Measurements from ENCODE around the gene DBH. TPM values are rescaled to one million over a fixed set of nuclear protein-coding genes. Genes with fewer than 3 reads are reported as not detected.

DBH gene
- total RNA-seq, 1 experiment from 2014 or later = not detected

DNA sequence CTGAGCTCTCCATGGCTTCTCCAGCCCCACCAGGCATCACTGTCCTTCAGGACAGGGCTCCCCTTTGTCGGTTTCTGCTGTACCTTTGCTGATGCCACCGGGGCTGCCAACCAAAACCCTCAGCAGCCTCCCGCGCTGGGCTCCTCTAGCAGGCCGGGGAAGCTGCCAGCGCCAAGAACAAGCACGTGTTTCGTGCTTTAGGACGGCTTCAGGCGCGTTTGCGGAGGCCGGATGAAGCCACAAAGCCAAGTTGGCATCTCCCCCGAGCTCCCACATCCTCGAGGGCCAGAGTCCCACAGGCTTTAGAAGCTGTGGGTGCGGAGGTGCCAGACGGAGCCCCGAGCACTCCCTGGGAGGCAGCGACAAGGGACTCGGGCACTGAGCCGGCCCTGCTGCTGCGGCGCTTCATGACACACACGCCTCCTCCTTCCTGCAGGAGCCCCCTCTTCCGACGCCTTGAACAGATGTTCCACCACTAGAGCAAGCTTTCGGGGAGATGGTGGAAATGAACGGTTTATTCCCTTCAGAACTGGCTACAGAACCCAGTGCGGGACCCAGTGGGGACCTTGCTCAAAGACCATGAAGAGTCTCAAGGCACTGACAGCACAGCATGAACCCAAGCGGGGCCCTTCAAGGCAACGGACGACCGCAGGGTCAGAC is 65.3 kb downstream of the DBH start:
- no peak for DNase-seq (ENCODE audit: low spot score)

DNA sequence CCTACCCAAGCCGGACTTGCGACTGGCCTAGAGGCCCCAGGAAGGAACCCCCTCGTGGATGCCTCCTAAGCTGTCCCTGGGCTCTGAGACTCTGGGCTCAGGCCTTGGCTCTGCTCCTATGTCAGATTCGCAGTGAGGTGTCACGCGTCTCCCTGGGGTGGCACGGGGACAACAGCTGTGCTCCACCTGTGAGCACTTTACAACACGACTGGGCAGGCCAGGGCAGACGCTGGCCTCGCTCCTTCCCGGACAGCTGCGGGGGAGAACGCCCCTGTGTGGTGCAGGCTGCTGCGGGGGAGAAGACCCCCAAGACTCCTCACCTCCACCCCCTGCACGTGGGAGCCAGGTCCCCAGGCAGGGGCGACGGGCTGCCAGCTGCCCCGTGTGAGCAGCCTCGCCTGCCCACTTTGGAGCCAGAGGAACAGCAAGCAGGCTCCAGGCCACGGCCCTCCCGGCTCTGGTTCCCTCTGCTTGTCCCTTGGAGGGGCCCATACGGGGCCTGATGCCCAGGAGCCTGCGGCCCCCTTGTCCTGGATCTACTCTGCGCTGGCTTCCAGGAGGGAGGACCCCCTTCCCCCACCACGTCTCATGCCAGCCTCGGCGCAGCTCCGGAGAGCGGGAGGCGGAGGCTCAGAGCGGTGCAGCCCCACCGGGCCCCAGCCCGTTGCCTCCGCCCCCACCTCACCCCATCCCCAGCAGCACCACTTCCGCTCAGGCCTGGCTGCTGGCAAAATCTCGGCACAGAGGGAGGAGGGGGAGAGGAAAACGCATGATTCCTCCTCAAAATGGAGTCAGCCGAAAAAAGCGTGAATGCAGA is 66.0 kb downstream of the DBH start:
- no peak for DNase-seq (ENCODE audit: low spot score)

DNA sequence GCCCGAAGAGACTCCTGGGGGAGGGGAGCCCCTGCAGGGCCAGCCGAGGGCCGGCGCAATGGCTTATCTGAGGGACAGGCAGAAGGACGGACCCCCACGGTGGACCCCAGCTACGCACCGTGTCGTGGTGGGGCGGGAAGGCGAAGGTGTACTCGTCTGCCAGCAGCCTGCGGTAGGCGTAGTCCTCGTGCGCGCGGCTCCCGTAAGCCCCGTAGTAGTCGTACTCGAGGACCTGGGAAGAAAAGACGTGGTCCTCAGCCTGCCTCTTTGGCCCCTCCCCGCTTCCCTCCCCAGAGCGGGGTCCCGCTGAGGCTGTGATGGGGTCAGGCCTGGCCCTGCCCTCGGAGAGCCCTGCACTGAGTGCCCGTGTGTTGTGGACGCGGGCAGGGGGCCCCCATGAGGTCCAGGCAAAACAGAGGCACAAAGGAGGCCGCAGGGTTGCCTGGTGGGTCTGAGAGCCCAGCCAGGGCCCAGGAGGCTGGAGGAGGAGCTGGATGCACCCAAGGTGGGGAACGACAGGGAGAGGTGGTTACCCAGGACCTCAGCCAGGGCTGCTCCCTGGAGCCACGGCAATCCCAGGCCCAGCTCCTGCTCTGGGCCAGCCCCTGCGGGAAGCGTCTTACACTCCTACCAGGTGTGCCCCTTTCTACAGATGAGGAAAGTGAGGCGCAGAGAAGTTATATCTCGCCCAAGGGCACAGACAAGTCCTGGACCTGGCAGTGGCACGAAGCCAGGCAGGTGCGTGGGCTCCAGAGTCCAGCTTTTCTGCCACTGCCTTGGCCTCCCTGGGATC is 66.8 kb downstream of the DBH start:
- DNase-seq (ENCODE audit: low spot score) = no peak

DNA sequence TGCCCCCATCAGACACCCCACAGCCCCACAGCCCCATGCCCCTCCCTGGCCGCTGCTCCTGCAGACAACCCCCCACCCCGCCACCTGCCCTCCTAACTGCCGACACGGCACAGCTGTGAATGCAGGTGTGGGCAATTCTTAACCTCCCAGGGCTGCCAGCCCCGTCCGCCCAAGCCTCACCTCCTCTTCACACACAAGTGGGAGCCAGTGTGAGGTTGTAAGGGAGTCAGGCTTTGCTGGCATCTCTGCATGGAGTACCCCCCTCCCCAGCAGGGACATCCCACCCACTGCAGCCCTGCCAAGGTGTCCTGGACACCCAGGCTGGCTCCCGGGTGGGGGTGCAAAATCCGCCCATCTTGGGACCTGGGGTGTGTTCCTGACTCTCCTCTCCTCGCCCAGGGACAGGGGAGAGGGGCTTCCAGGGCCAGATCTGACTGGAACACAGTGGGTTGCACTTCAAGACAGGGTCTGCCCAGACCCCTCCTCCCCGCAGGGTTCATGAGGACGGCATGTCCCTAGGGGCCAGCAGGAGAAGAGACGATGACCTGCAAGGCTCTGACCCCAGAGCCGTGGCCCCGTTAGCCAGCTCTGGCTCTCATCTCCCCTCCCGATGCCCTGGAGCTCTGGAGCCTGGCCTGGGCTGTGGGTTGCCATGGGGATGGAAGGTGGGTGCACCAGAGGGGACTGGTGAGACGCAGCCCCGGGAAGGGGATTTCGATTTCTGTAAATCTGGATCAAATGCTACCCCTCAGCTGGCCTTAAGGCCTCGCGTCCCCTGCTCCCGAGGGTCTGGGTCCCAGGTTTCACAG is 67.6 kb downstream of the DBH start:
- DNase-seq (ENCODE audit: low spot score) = no peak

DNA sequence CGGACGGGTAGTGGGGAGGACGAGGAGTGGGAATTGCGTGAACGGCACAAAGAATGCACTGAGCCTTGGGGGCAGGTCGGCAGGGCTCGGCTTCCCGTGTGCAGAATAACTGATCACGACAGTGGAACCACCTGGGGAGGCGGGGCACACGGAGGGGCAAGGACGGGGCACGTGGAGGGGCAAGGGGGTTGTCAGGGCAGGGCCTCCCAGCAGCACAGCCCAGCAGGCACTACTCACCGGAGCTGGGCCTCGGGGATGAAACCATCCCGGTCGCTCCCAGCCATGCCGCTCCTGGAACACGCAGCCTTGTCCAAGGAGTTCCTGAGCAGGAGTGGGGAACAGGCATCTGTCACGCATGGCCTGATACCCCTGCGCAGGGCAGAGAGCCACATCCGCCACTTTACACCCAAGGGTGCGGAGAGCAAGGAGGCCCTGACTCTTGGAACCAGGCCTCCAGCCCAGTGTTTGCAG is 68.6 kb downstream of the DBH start:
- DNase-seq (ENCODE audit: low spot score) = no peak

DNA sequence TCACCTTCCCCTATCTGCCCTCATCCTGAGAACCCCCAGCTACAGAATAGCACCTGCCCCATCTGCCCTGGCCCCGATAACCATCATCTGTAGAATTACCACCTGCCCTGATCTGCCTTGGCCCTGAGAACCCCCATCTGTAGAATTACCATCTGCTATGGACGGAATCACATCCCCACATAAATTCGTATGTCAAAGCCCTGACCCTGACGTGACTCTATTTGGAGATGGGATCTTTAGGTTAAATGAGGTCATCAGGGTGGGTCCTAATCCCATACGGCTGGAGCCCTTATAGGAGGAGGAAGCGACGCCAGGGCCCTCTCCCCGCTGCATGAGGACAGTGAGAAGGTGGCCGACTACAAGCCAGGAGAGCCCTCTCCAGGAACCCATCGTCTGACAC is 69.4 kb downstream of the DBH start:
- DNase-seq (ENCODE audit: low spot score) = no peak

DNA sequence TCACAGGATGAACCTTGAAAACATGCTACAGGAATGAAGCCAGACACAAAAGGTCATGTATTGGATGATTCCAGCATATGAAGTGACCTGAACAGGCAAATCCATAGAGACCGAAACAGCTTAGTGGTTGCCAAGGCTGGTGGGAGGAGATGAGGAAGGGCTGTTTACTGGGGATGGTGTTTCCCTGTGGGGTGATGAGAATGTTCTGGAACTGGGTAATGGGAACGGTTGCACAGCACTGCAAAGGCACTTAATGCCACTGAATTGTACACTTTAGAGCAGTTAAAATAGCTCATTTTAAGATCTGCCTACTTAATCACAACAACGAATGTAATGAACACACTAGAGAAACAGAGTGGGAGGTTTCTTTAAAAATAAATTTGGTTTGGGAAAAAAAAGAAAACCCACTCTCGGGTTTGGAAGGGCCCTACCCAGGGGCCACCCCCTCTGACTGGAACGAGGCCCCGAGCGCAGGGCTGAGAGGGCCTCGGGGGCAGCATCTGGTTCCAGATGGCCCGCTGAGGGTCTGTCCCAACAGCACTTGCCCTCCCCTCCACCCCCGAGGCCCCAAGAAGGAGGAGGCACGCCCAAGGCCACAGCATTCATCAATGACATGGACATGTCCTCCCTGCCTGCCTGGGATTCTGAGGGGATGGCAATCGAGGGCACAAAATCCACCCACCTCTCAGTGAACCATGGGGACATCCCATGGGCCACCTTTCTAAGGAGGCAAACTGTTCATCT is 70.3 kb downstream of the DBH start:
- no peak for DNase-seq (ENCODE audit: low spot score)

DNA sequence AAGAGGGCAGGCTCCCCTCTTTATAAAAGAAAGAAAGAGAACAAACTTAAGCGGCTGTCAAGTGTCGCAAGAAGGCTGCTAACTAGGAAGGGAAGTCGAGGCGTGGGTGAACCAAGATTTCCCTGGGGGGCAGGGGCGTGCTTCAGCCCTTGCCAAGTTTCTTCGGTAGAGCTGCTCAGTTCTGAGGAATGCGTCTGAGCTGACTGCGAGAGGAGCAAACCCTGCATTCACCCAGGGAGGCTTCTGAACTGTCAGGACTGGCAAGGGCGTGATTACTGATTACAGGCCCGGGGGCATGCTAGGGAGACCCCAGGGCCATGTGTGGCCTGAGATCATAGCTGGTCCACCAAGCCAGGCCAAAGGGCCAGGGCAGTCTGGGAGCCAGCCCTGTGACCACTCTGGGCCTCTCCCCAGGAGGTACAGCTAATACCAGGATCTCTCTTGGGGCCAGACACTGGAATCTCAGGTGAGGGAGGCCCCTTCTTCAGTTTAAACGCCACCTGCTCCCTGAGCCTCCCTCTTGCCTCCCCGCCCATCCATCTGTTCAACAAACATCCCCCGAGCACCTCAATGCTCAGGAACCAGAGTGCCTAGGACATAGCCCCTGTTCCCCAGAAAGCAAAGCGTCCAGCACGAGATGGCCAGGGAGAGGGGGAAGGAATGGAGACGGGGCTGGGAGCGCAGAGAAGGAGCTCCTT is 71.1 kb downstream of the DBH start:
- no peak for DNase-seq (ENCODE audit: low spot score)

DNA sequence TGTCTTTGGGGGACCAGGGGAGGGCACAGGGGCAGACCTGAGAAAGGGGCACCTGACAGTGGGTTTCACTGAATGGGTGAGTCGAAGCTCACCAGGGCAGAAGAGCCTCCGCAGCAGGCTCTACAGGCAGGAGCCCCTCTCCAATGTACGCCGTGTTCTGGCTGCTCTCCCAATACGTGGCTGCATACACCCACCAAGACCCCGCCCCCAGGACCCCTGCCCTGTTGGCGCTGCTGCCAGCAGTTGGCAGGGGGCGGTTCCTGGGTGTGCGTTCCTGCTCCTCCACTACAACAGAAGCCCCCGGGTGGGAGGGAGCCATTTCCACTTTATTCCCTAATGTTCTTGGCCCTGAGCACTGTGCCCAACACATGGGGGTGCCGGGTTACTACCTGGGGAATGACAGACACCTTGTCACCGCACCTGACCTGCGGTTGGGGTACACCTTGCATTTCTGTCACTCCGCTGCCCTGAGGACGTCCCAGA is 71.6 kb downstream of the DBH start:
- DNase-seq (ENCODE audit: low spot score) = no peak

DNA sequence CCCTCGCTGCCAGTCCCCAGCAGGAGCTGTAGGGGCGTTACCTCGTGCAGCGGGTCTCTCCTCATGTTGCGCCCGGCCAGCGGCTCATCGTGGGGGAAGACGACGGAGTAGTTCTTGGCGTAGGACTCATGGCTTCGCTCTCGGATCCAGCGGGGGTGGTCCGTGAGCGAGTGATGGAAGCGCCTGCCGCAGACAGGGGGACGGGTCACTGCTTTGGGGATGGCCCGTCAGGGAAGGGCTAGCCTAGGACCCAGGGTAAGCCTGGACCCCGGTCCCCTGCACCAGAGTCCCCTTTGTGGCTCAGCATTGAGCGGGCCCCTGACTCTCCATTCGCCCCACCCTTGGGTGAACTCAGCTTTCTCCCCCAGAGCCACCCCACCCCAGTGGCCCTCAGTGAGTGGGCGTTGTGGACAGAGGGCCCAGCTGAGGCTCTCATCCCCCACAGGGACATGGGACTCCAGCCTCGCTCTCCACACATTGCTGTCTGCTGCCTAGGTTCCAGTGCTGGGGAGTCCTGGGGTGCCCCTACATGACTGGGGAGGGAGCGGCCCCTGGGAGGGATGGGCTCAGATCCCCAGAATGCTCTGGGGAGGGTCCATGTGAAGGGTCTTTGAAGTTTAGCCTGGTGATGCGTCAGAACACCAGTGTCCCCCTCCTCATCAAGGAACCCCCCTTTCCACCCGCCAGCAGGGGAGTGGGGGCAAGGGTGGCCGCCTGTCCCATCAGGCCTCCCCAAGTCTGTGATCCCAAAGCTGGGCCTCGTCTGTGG is 72.3 kb downstream of the DBH start:
- DNase-seq (ENCODE audit: low spot score) = no peak

Other genes with a start within 250 kb of the DBH start
- 30.7 and 32.3 TPM in 2 replicates for gene REXO4, start 218.4 kb upstream of the DBH start, total RNA-seq (2014; rRNA removed; shearing (Covaris generic))
- 0.39 and 1.0 TPM in 2 replicates for gene ADAMTS13, start 214.0 kb upstream of the DBH start, total RNA-seq (2014; rRNA removed; shearing (Covaris generic))
- gene CACFD1, start 176.4 kb upstream of the DBH start, total RNA-seq (2014; rRNA removed; shearing (Covaris generic)) = 48.0 and 59.5 TPM in 2 replicates
- gene SLC2A6, start 157.3 kb upstream of the DBH start, total RNA-seq (2014; rRNA removed; shearing (Covaris generic)) = 12.5 and 14.4 TPM in 2 replicates
- not detected in 2 replicates for gene MYMK, start 111.4 kb upstream of the DBH start, total RNA-seq (2014; rRNA removed; shearing (Covaris generic))
- gene ADAMTSL2, start 101.7 kb upstream of the DBH start, total RNA-seq (2014; rRNA removed; shearing (Covaris generic)) = 0.16 and 0.25 TPM in 2 replicates
- gene FAM163B, start 27.0 kb upstream of the DBH start, total RNA-seq (2014; rRNA removed; shearing (Covaris generic)) = not detected in 2 replicates
- 2.5 and 2.7 TPM in 2 replicates for gene SARDH, start 102.0 kb downstream of the DBH start, total RNA-seq (2014; rRNA removed; shearing (Covaris generic))